Activated T-helper 1 cell treated with Interleukin-2 at 50 U/mL for 16 hours (primary cell): ENCODE results near the gene DAP.

Source experiments
- DNase-seq: peaks from one replicate; pipeline ENCODE4 v3.0.0-alpha.2; 2020; ENCODE audit warnings: low read depth

Gene DAP

DNA sequence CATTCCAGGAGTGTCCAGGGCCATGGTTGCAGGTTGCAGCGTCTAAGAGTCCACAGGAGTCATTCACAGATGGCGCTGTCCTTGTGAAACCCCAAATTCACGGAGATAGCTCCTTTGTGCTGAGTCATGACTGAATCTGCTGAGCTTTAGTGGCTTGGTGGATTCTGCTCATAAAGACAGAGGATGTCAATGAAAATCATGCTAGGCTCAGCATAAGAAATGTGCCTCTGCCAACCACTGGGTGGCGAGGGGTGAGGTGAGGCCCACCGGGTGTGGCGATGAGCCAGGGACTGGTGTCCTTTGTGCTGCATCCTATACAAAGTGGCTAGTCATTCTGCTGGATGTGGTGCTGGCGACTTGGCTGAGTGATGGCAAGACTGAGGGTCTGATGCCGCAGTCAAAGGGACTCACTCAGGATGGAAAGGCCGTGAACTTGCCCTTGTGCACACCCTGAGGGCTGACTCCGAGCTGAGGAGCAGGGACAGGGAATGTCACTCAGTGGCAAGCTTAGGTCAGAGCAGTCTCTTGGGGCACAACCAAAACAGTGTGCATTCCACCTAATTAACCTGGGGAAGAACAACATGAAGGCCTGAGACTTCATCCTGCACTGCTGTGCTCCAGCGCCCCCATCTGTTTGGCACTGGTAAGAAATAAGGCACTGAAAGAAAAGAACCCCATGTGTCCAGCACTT, 71.5 kb downstream of the DAP start:
- no peak for DNase-seq

DNA sequence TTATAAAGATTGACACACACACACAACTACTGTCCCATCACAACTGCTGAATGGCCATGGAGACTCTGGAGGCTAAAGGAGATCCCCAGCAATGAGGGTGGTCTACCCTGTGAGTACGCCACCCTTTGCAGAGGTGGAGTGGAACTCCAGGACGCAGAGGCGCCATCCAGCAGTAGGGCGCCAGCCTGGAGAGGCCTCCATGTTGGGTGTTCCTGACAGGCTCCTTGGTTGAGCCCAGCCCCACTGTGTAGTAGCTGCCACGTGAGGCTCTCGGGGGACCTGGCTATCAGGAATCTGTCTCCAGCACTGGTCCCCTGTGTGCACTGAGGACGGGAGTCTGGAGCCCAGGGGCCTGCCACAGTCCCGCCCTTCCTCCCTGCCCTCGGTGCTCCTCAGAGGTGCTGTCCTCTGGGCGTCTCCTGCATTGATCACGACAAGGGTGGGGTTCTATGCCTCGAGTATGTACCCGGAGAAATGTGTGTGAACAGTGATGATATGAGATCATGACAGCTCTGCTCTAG, 72.3 kb downstream of the DAP start:
- no peak for DNase-seq

DNA sequence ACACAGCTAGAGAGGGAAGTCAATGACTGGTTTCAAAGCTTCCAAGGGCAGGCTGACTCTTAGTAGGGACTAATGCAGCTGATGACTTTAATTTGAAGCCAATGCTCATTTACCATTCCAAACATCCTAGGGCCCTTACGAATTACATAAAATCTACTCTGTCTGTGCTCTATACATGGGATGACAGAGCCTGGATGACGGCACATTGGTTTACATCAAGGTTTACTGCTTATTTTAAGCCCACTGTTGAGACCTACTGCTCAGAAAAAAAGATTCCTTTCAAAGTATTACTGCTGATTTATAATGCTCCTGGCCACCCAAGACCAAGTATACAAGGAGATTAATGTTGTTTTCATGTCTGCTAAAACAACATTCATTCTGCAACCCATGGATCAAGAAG, 74.1 kb downstream of the DAP start:
- DNase-seq, result no peak

GRCh38 chr5:10685115-10685521, 75.9 kb downstream of the DAP start:
- no peak for DNase-seq

DNA sequence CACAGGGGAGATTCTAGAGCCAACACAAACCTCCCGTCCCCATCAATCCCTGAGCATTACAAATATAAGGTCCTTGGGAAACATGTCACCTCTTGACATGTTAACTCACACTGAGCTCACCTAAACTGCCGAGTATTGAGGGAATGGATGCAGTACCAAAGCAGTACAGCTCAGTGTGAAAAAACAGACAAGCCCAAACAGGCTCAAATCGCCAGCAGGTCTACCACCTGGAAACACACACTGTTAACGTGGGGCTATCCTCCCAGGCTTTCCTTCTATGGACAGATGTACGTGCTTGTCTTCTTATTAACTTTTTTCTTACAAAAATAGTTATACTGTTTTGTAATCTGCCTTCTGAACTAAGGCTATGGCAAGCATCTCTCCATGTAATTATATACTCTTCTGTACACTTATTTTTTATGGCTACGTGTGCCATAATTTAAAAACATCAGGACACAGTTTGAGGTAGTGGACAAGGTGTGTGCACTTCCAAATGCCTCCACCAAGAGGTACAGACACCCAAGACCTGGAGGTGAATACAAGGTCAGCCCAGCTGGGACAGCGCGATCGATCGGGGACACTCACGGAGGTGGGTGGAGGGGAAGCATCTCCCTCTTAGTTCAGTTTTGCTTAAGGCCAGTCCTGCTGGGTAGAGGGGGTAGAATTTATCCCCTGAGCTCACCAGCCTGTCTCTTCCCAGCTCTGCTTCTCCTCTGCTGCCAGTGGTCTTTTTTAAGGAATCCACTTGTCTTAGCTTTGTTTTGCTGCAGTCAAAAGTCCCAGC, 76.5 kb downstream of the DAP start:
- DNase-seq, result no peak

- DNase-seq, result no peak
Measured at GRCh38 chr5:10682801-10683525, 78.1 kb downstream of the DAP start.

DNA sequence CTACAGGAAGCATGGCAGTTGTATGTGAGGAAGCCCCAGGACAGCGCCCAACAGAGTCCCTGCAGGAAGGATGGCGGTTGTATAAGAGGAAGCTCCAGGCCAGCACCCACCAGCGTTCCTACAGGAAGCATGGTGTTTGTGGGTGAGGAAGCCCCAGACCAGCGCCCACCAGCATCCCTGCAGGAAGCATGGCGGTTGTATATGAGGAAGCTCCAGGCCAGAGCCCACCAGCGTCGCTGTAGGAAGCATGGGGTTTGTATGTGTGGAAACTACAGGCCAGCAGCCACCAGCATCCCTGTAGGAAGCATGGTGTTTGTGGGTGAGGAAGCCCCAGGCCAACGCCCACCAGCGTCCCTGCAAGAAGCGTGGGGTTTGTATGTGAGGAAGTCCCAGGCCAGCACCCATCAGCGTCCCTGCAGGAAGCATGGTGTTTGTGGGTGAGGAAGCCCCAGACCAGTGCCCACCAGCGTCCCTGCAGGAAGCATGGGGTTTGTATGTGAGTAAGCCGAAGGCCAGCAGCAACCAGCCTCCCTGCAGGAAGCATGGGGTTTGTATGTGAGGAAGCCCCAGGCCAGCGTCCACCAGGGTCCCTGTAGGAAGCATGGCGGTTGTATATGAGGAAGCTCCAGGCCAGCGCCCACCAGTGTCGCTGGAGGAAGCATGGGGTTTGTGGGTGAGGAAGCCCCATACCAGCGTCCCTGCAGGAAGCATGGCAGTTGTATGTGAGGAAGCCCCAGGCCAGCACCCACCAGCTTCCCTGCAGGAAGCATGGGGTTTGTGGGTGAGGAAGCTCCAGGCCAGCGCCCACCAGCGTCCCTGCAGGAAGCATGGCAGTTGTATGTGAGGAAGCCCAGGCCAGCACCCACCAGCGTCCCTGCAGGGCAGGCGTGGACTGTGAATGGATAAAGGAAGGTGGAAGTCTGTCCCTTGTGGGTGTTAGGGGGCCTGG, 79.0 kb downstream of the DAP start:
- no peak for DNase-seq

GRCh38 chr5:10680876-10681481, 80.1 kb downstream of the DAP start:
- DNase-seq, result no peak

- no peak for DNase-seq
Measured at GRCh38 chr5:10679336-10679988, 81.6 kb downstream of the DAP start.

DNA sequence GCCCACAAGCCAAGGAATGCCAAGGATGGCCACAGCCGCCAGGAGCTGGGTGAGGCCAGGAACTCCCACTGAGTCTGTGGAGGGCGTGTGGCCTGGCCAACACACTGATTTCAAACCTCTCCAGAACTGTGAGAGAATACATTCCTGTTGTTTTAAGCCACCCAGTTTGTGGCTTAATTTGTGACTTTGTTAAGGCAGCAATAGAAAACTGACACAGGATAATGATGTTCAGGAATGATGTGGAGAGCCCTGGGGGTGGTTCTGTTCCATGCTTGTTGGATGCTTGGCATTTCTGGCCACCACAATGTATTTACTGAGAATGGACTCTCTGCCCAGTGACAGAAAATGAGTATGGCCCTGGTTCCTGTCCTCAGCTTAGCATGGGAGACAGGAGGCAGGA, 82.8 kb downstream of the DAP start:
- DNase-seq, result no peak

DNA sequence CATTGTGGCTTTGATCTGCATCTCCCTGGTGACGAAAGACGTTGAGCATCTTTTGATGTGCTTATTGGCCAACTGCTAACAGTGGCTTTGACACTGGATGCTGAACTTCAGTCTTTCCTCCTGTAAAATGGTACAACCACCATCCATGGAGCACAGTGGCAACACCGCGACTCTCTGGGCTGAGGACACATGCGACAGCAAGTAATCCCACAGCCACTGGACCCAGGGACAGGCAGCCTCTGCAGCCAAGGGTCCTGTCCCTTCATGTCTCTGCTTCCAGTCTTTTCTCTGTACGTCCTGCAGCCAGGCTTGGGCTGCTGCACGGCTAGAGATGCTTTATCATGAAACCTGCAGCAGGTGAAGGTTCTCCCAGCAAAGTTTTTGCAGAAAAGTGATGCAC, 83.5 kb downstream of the DAP start:
- DNase-seq, result no peak

DNA sequence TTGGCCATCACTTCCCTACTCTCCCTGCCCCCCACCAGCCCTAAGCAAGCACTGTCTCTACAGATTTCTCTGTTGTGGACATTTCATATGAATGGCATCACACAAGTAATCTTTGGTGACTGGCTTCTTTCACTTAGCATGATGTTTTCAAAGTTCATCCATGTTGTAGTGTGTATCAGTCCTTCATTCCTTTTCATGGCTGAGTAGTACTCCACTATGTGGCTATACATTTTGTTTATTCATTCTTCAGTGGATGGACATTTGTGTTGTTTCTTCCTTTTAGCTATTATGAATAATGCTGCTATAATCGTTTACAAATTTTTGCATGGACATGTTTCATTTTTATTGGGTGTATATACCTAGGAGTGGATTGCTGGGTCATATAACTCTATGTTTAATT, 84.1 kb downstream of the DAP start:
- DNase-seq, result no peak

DNA sequence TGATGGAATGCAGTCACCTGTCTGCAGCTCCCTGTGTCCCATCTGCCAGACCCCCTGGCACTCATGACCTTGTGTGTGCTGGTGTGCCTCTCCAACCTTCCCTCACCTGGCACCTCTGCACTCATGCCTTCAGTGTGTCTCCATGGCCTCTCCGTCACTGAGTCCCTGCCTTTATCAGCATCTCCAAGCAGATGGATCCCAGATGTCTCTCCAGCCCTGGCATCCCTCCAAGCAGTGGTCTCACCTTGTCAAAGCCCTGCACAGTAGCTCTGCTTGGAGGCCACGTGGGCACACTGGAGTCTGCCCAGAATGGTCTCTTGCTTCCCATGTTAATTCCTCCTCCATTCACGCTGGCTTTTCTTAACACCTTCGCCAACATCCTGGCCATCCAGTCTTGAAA, 84.8 kb downstream of the DAP start:
- DNase-seq, result no peak

DNA sequence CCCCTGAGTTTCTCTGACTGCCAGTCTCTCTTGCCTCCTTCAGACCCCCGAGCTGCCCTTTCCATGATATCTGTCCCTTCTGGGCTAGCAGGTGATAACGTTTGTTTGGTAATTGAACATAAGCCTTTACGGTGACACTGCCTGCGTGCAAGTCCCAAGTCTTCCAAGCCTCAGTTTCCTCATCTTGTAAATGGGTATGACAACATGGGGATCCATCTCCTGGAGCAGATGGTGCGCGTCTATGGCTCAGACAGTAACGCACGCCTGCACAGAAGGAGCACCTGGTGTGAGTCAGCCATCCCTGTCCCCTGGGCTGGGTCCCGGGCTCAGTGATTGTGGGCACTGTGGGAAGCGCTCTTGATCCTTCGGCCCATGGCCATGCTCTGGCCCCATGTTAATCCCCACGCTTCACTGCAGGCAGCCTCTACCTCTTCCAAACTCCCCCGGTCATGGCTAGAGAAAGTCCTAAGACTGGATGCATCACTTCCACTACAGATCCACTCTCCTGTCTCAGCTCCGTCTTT, 85.8 kb downstream of the DAP start:
- no peak for DNase-seq

- DNase-seq, result no peak
Measured at GRCh38 chr5:10674582-10674981, 86.5 kb downstream of the DAP start.

DNA sequence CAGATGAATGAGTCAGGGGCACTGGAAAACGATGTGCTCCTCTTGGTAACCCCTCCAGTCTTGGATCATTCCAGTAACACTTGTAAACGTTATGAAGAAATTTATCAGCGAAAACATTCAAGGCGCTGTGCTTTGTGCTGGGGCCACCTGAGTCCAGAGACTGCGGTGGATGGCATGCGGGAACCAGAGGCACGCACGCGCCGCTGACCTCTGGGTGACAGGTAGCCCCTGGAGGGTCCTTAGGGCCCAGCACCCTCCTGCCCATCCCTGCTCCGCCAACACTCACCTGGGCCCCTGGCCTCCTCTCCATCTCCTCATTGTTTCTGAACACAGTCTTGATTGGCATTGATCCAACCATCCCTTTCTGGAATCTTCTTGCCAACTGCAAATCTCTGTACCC, 86.9 kb downstream of the DAP start:
- no peak for DNase-seq

DNA sequence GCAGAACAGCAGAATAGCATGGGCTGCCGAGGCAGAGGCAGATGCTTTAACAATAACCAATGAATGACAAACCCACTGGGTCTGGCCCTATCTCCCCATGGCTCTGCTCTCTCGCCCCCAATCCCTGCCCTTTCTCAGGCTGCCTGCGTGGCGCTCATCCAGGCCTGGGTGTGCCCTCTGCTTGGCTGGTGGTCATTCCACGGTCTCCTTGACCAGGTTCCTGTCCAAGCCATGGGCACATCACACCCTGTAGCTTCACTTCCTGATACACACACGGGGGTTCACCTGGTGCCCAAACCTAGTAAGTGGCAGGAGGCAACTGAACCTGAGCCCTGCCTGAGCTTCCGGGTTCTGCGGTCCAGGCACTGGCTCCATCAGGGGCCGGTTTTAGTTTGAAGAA, 87.6 kb downstream of the DAP start:
- no peak for DNase-seq

- no peak for DNase-seq
Measured at GRCh38 chr5:10673017-10673389, 88.0 kb downstream of the DAP start.

DNA sequence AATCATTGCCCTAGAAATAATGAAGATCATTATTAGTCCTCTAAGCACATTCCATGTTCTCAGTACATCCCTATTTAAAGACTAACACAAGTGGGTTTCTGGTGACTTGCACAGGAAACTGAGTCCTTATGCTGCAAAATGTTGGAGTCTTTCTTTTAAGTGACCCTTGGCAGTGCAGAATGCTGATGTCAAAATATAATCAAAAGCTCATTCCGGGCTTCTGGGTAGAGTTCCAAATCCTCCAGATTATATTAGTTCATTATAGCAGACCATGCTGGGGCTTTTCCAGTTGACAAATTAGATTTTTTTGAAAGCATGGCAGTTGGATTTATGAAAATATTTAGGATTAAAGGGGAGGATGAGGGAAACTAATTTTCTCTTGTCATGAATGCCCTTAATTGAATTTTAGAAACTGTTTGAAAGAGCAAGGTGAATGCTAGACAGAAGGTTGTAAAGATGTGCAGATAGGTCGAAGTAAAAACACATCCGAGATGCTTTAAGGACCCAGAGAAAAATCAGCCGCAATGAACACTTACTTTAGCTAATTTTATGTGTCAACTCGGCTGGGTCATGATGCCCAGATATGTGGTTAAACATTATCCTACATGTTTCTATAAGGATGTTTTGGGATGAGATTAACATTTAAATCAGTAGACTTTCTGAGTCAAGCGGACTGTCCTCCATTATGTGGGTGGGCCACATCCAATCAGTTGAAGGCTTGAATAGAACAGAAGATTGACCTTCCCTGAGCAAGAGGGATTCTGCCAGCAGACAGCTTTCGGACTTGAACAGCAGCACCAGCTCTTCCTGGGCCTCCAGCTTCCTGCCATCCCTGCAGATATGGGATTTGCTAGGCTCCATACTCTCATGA, 88.7 kb downstream of the DAP start:
- DNase-seq, result no peak
